ENCODE measurements around the gene TRMU.
"Not testable (repeated sequence)": the region's sequence is repeated elsewhere in the genome, so short reads cannot be mapped to it uniquely, and the experiment has no call there.

Gene TRMU

DNA sequence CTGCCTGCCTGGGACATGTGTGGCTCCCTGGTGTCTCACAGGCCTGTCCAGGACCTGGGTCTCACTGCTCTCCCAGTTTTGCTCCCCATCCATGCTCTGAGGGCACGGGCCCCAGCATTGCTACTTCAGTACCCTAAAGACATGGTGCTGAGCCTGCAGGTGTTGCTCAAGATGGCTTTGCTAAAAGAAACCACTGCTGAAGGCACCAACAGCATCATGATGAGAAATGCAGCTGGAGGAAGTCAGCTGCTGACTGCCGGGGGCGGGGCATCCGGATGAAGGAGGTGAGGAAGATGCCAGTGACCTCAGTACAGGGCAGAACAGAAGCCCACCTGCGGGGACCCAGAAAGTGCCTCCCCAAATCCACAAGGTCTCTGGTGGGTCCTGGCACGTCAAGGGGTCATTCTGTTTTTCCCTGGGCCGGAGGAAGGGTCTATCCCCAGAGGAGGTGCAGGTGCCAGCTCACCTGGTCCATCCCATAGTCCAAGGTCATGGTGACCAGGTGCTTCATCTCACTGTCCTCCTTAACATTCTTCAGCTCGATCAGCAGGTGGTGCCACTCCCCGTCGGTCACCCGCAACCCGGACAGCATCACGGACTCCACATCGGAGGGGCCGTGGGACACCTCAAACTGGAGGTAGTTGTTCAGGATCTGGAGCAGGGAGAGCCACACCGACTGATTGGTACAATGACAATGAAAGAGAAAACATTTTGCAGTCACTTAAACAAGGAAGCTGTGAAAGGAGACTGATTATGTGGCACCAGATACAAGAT is 63.9 kb downstream of the TRMU start:
- no peak for DNase-seq (ENCODE audit: extremely low read depth, low read depth)
- TF ChIP-seq CTCF (IDR thresholded peaks at IDR 0.05; ENCODE audit: low read depth, low read length), result no peak

GRCh38 chr22:46401370-46401769 is 65.9 kb downstream of the TRMU start:
- TF ChIP-seq CTCF (IDR thresholded peaks at IDR 0.05; ENCODE audit: low read depth, low read length), result no peak
- DNase-seq (ENCODE audit: extremely low read depth, low read depth), result no peak

DNA sequence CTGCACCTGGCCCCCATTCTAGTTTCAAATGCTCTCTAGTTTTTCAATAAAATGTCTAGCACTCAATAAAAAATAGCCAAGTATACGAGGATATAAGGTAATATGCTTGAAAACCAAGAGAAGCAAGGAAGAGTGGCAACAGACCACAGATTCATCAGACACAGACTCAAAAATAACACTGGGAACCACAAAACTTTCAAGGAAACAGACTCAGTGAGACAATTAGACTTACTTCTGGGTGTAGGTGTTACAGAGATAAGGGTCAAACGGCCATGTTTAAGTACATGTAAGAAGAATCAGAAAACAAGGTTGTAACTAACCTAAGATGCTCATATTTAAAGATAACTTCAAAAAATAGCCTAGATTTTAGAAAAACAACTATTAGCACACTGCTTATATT is 67.0 kb downstream of the TRMU start:
- DNase-seq (ENCODE audit: extremely low read depth, low read depth), result no peak
- no peak for TF ChIP-seq CTCF (IDR thresholded peaks at IDR 0.05; ENCODE audit: low read depth, low read length)

DNA sequence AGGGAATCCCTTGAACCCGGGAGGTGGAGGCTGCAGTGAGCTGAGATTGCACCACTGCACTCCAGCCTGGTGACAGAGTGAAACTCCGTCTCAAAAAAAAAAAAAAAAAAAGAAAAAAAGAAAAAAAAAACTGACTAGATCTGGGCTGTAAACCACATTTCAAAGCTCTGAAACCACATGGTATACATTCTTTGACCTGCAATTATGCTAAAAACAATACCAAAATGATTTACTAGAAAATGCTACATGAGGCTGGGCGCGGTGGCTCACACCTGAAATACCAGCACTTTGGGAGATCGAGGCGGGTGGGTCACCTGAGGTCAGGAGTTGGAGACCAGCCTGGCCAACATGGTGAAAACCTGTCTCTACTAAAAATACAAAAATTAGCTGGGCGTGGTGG is 68.4 kb downstream of the TRMU start:
- DNase-seq (ENCODE audit: extremely low read depth, low read depth), result not testable (repeated sequence)

DNA sequence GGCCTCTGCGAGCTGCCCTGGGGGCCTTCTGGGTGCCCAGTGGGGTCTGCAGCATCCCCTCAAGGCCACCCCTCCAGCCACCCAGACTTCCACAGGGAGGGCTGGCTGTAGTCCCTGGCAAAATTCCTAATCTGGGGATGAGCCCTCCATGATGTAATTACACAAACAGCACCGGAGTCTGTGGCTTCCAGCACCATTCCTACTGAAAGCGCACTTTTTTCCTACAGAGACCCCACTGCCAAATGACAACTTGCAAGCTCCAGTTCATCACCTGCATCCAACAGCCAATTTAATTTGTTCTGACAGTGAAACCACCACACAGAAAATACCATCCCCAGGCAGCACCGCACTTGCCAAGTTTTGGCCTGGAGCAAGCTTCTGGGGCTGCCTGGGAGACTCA is 70.4 kb downstream of the TRMU start:
- DNase-seq (ENCODE audit: extremely low read depth, low read depth), result no peak
- TF ChIP-seq CTCF (IDR thresholded peaks at IDR 0.05; ENCODE audit: low read depth, low read length), result no peak

- no peak for DNase-seq (ENCODE audit: extremely low read depth, low read depth)
- TF ChIP-seq CTCF (IDR thresholded peaks at IDR 0.05; ENCODE audit: low read depth, low read length), result no peak
These were observed 70.8 kb downstream of the TRMU start for GRCh38 chr22:46406349-46406748.

- no peak for DNase-seq (ENCODE audit: extremely low read depth, low read depth)
- TF ChIP-seq CTCF (IDR thresholded peaks at IDR 0.05; ENCODE audit: low read depth, low read length), result no peak
These were observed 71.3 kb downstream of the TRMU start for GRCh38 chr22:46406791-46407190.
